Activated CD8-positive, alpha-beta memory T cell treated with anti-CD3 and anti-CD28 coated beads, Interleukin-2, amount 50 U/mL, for 1 hour (primary cell): ENCODE measurements around the gene IFTAP.

Experiments used
- DNase-seq: peaks from one replicate; pipeline ENCODE4 v3.0.0-alpha.2; 2020; ENCODE audit errors: extremely low read depth

The IFTAP gene

DNA sequence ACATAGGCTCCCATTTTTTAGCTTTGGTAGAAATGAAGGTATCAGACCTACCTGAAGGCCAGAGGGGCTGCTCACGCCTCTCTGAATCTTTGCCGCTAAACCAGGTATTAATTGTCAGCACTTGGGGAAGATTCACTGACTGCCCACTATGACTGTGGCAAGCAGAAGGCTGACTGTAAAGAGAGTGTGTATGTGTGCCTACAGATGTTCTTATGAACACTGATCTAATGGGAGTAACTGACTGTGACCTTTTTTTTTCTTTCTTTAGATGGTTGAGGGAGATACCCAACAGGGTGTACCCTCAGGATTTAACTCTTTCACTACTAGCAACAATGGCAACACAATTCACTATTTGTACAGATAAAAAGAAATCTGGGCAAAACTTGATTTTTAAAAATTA is 3.7 kb downstream of the IFTAP start, which contains the start of gene RAG2:
Gene RAG2 (minus strand): TSS at position 186 of the 400 bp plus-strand sequence. CDS start 4,068 bp downstream, outside the sequence.
- DNase-seq, result no peak

DNA sequence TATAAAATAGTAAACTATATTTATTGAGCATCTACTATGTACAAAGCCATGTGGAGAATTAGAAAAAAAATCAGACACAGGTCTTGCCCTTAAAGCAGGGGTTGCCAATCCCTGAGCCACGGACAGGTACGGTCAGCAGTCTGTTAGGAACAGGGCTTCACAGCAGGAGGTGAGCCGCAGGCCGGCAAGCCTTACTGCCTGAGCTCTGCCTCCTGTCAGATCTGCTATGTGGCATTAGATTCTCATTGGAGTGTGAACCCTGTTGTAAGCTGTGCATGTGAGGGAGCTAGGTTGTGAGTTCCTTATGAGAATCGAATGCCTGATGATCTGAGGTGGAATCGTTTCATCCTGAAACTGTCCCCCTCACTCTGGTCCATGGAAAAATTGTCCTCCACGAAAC is 5.9 kb downstream of the IFTAP start:
- no peak for DNase-seq

DNA sequence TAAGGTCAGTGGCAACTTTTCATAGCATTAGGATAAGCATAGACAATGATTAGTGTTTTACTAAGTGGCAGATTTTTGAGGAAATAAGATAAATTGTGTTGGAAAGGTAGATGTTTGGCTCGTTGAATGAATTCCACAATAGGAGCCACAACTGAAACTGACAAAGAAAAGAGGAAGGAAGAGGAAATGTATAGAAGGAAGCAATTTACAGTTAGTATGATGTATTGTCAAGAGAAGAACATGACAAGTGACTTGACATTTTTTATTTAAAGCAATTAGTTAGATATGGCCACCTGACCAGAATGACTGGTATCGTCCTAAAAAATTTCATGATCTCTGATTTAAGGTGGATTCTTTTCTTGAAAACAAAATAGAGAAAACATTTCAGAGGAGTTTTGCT is 6.9 kb downstream of the IFTAP start:
- no peak for DNase-seq

DNA sequence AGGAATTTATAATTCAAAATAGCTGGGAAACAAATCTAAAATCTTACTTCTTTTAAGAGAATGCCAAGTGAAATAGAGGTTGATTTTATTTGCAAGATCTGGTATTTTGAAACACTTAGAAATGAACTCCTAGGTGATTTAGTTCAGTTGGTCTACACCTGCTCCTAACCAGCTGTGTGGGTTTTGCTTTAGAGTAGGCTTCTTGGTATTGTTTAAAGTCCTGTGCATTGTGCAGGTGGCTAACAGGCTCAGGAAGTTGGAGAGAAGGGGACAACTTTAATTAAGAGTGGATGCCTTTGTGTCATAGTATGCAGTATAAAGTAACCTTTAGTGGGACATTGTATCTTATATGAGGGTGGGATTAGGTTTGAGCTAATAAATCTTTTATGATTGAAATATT is 7.8 kb downstream of the IFTAP start:
- DNase-seq, result no peak

DNA sequence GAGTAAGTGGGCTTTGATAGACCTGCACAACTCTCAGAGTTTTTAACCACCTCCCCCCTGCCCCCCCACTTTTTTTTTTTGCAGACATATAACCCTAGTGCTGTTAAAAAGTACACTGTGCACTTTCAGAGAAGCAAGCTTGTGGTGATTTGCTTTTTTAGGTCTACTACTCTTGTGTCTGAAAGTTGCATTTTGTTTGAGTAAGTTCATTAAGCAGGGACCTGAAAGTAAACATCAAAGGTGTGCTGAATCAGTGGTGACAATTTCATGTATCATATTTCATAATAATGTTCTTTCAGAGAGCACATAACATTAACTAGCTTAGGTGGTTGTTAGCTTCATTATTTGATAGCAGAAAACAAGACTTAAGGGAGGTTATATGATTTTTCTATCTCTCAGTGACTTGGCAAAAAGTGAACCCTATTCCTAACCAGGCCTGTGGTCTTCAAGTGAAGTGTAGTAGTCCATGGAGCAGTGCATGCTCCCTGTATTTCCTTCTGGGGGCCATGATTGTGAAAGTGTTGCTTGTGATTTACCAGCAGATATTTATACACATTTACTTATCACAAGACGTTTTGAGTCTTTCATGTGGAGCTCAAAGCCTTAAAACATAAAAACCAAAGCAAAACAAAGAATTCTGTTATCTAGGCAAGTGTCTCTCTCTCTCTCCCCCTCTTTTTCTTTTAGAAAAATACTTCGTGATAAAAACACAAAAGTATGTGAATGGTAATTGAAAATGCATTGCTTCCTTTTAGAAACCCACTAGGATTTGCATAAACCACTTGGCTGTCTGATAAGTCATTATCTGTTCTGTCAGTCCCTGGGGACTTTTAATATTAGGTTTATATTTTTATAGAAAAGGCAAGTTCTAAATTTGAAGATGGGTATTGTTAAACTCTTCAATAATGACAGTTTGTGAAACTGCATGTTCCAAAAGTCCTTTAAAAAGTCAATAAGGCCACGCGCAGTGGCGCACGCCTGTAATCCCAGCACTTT is 11.2 kb downstream of the IFTAP start:
- no peak for DNase-seq

DNA sequence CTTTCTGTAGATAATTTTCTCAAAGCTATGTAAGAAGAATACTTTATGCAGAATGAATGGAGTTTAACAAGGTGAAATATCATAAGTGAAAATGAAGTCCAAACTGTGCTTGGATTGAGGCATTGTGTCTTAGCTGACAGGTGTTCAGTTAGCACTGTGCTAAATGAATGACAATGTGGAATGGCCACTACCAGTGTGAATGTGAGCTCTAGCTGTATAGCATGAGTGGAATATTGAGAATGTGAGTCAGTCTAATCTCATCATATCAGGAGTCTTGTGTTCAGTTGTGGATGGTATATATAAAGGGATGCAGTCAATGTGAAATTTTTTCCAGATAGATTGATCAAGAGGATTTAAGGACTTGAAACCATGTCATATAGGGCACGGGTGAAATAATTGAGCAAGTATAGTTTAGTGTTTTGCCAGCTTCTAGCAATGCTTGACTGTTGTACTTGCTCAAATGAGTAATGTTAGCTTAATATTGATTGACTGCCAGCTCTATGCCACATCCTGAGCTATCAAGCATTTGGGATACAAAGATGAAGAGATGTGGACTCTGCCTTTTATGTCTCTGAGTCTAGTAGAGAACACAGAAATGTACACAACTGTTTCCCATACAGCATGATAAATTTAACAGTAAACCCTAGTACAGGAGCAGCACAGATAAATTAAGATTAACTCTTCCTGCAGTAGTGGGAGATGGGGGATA is 14.3 kb downstream of the IFTAP start:
- no peak for DNase-seq

DNA sequence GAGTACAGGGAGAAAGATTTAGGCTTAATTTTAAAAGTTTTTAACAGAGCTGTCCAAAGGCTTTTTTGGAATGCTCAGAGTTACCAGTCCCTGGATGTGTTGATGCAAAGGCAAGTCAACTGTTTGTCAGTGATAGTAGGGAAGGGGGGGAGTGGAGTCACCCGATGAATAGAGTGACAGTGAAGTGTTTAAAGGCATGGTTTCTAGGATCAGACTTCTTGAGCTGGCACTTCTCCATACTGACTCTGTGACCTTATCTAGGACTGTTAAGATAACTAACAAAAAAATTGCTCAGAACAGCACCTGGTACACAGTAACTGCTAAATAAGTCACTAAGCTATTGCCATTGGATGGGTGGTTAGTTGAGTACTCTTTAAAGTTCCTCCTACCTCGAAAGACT is 15.1 kb downstream of the IFTAP start:
- no peak for DNase-seq

DNA sequence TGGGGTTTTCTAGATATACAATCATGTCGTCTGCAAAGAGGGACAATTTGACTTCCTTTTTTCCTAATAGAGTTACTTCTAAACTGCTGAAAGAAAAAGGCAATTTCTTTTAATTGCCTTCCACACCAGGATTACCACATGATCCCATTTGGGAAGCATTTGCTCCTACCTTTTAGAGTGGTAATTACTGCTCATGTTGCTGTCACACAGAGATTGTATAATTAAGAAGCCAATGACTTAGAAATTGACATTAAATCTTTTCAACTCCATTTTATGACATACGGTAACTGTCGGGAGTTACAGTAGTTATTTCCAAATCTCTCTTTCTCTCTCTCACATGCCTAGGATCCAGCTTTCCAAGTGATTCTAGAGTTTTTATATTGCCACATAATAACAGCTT is 21.5 kb downstream of the IFTAP start:
- DNase-seq, result no peak

DNA sequence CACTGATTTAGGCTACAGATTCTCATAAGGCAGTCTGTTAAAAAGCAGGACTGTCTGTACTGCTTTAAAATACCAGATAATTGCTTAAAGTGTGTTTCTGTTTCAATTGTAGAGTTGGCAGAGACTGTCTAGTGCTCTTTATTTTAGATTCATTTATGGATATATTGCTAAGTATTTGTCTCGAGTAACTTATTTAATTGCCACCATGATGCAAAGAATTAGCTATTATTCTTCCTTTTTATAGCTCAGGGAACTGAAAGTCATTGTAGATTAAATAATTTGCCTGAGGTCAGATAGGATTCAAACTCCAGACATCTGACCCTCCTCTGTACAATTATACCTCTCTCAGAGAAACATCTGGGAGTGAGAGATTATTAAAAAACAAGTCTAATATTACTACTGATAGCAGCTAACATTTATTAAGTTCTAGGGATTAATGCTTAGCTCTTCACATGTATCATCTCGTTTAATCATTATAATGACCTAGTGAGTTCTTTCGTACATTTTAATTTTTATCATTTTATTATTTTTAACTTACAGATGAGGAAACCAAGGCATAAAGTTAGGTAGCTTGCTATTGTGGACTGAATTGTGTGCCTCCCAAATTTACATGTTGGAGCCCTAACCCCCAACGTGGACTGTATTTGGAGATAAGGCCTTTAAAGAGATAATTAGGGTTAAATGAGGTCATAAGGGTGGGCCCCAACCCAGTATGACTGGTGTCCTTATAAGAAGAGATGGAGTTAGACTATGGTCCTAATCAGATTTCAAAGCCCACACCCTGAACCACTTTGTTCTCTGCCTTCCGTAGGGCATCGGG is 23.5 kb downstream of the IFTAP start:
- no peak for DNase-seq

DNA sequence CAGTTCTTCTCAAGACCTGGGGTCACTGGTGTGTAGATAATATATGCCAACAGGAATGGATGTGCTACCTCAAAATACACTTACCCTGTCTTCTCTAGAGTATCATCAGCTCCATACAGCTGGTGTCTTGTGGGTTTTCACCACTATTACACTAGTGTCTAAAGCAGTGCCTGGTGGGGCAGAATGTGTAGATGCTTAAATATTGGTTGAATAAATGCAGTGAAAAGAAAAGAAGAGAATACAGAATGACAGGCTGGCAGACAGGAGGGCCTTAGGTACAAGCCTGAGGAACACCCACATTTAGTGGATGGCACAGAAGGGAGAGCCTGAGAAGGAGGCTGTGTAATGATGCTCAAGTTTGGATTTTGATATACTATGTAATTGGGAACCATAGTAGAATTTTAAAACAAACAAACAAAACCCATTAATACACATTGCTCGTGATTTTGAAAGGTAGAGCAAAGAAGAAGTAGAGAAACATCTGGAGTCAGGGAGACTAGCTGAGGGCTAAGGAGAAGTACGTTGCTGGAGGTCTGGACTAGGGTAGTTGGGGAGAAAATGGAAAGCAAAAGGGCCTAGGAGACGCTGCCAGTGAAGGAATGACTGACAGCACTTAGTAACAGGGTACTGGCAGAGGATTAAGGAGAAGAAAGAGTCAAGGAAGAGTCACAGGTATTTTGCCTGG is 24.2 kb downstream of the IFTAP start:
- no peak for DNase-seq

DNA sequence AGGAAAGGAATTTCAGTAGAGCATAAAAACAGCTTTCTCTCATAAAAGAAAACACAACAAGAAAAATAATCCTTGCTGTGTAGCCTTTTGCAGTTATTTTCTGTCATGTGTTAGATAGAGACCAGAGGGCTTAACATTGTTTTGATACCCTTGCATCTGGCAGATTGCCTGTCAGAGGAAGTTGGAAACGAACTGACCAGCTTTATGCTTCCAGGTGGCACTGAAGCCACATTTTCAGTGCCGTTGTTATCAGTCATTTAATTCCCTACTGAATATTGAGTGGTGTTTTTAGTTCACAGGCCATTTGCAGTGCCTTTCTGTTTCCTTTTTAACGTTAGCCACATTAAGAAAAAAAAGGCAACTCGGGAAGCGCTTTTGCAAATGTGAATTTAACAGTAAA is 25.2 kb downstream of the IFTAP start:
- DNase-seq, result no peak

DNA sequence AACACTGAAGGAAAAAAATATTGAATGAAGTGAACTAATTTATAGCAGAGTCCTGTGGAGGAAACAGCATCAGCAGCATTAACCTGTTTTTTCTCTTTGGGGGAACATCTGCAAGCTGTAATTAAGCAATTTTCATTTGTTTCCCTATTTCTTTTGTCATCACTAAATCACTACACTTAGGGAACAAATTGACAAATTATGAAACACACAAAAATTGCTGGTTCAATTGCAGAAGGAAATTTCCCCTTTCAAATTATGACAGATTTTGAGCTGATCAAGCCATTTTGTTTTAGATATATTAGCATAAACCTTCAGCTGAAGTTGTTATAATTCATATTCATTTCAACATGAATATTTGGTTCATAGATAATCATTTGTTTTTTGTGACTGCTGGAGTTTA is 25.9 kb downstream of the IFTAP start:
- DNase-seq, result no peak

DNA sequence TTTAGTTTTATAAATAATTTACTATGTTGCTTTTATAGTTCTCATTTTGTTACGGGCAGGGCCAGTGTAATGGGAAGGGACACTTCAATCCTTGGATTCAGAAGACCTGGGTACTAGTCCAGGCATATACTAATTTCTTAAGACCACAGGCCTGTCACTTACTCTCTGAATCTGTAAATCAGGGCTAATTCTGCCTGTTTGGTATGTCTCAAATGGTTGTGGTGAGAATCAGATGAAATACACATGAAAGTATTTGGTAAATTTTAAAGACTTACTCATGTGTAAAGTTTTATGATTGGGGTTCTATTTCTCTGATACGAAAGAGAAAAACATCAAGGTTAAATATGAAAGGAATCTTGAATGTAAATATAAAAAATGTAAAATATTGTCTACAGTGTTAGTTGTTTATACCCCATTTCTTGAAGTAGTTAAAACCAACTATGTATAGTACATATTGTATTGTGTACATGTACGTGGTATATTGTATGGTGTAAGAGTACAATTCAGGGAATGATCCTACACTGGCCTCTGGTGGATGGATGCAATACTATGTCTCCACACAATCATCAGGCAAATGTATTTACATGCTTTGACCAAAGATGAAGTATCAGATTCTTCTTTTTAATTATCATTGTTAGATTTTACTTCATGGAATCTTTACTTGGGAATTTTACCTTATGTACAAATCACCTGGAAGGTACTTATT is 28.3 kb downstream of the IFTAP start:
- no peak for DNase-seq

DNA sequence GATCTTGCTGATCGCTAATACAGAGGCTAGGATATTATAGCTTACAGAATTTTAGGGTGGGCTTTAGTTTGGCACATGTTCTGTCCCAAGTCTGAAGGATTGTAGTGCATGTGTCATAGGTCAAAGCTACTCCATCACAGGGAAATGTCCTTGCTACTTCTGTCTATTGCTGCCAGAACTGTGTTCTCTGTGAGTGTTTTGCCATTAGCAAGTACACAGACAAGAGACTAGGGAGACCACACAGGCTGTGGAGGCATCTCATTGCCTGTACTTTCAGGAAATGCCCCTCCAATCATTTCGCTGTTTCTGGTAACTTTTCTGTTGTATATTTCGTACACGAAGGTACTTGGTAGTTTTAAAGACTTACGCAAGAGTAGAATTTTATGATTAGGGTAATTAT is 29.2 kb downstream of the IFTAP start:
- no peak for DNase-seq

DNA sequence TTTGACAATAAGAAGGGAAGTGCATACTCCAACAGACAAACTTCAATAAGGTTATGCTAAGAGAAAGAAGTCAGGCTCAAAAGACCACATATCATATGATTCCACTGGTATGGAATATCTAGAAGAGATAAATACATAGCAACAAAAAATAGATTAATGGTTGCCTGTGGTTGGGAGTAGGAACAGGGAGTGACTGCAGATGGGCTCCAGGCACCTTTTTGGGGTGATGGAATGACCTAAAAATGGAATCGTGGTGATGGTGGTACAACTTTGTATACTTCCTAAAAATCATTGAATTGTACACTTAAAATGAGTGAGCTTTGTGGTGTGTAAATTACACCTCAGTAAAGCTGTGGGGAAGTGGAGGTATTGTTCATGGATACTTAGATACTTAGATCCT is 32.7 kb downstream of the IFTAP start:
- no peak for DNase-seq

DNA sequence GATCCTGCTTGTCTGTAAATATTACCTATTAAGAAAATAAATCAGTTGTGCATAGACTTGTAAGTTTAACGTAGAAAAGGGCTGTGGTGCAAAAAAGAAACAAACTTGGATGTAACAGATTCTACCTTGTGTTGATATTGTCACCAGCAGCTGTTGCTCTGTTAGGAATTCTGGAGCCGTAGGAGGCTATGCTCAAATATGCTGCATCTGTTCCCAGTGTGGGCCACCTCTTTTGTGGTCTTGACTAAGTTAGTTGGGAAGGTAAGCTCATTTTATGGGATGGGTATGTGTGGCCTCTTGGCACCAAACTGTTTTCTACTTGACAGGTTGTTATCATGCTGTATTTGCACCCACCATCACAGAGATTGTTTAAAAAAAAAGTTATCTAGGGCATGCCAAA is 33.2 kb downstream of the IFTAP start:
- DNase-seq, result no peak

DNA sequence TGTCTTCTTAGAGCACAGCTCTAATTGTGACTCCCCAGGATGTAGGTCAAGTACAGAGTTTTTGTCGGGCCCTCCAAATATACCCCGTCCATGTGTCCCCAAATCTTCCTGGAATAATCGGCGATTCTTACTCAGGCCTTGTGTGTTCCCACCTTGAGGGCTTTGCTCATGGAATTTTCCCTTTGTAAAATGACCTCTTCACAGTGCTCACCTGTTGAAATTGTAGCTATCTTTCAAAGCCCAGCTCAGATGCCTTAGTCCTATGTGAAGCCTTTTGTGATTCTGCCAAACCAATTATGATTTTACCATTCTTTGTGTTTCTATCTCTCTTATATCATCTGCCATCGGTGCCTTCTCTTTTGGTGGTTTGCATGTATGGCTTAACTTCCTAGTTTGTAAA is 33.8 kb downstream of the IFTAP start:
- no peak for DNase-seq

DNA sequence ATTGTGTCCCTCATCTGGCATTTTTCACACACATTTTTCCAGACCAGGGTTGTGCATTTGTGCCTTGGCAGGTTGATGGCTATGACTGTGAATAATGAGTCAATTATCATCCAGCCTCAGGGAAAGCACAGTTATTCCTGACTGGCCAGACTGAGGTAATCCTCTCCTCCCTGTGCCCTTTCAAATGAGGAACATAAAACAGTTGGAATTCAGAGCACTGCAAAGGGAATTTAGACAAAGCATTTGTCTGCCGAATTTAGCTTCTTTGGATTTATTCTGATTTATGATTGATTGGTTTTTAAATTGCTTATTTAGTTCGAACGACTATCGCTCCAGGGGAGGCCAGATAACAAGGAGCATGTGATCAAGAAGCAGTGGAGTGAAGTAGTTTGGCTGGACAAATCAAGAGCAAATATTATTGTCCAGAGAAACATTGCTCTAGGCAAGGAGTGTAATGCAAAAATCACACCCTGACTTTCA is 34.5 kb downstream of the IFTAP start:
- no peak for DNase-seq

DNA sequence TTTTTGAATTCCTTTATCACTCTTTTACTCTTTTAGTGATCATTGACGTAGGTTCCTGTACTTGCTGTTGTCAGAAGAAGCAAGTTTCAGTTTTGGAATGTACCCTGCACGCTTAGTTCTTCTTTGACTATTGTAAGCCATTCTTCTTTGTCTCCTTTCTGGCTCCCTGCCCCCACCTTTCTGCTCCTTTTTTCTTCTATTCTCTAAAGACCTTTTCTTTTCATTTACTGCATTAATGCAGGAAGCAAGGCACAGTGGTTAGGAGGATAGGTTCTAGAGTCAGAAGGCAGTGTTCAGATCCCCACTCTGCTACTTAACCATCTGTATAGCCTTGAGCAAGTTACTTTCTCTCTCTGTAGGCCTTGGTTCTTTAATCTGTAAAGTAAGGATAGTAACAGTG is 37.5 kb downstream of the IFTAP start:
- DNase-seq, result no peak

DNA sequence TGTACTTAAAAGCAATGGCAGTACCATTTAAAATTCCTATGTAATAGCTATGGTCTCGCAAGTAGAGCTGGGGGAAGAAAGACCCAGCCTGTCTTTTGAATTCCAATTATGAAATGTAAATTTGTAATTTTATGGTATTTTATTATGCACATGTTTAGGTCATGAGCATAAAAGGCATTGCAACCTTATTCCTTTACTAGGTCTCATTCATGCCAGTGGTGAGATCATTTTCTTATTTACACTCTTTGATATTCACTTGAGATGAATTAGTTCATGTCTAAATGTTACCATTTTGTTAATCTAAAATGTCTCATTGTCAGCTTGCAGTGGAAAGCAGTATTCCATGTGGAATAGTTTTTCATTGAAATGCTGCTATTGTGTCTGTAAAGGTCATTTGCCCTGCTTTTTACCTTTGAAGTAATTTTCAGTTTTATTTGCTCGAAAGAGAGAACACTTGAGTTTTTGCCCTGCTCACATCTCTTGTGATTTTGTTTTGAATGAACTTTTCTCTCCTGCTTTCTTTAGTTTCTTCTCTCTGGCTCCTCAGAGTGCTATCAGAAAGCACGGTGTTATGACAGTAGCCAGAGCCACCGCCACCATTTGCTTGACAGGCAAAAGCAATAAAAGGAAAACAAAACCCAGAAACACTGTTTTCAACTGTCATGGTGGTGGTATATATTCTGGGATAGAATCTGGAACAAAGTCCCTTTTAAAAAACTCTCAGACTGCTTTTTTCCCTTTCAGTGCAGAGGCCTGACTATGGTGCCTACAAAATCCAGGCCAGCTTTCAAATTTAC is 41.0 kb downstream of the IFTAP start:
- no peak for DNase-seq
